GM15510 (cell line): Measurements from ENCODE around the gene FERMT3.
A peak's percentile ranks its signal among the peaks of the same experiment; 100 is the strongest.

ENCODE experiments used
- POLR2A ChIP-seq: IDR thresholded peaks from 3 replicates; pipeline ENCODE4 v1.6.1; 2011; ENCODE audit warnings: borderline replicate concordance; ENCODE audit not compliant: insufficient read length; ENCODE audit errors: extremely low read depth

The FERMT3 gene

GRCh38 chr11:64246871-64247728 lies 40.6 kb downstream of the FERMT3 start, which contains the start of gene PPP1R14B:
Gene PPP1R14B, minus strand, starts transcription at chr11:64246943. Its CDS starts 270 bp downstream, at chr11:64246673.
- TF ChIP-seq POLR2A: peak; percentile 40

GRCh38 chr11:64247729-64248531 lies 41.4 kb downstream of the FERMT3 start:
- TF ChIP-seq POLR2A: no peak

GRCh38 chr11:64248578-64248977 lies 42.1 kb downstream of the FERMT3 start:
- TF ChIP-seq POLR2A: no peak

- TF ChIP-seq POLR2A: no peak
Measured at GRCh38 chr11:64249038-64249437, 42.5 kb downstream of the FERMT3 start.

- no peak for TF ChIP-seq POLR2A
Measured at GRCh38 chr11:64249563-64250414, 43.3 kb downstream of the FERMT3 start.

- TF ChIP-seq POLR2A: no peak
Measured at GRCh38 chr11:64250415-64251015, 44.0 kb downstream of the FERMT3 start.

GRCh38 chr11:64251016-64251752 lies 44.7 kb downstream of the FERMT3 start, which contains the start of gene PLCB3:
Gene PLCB3, plus strand, starts transcription at chr11:64251530. Its CDS starts 120 bp downstream, at chr11:64251650.
- TF ChIP-seq POLR2A: peak; percentile 76

GRCh38 chr11:64251753-64252002 lies 45.2 kb downstream of the FERMT3 start:
- no peak for TF ChIP-seq POLR2A

- peak; percentile 28 for TF ChIP-seq POLR2A
Measured at GRCh38 chr11:64252003-64252872, 45.7 kb downstream of the FERMT3 start.

- no peak for TF ChIP-seq POLR2A
Measured at GRCh38 chr11:64253043-64253442, 46.5 kb downstream of the FERMT3 start.

GRCh38 chr11:64253481-64253880 lies 47.0 kb downstream of the FERMT3 start:
- no peak for TF ChIP-seq POLR2A

- no peak for TF ChIP-seq POLR2A
Measured at GRCh38 chr11:64254326-64254725, 47.8 kb downstream of the FERMT3 start.
